ENCODE data around the gene CDH11. TPM values are rescaled to one million over a fixed set of nuclear protein-coding genes. Genes with fewer than 3 reads are reported as not detected.

The CDH11 gene
- total RNA-seq, 3 donors from 2014 or later, result 41.8 to 70.0 (median 52.8) TPM

DNA sequence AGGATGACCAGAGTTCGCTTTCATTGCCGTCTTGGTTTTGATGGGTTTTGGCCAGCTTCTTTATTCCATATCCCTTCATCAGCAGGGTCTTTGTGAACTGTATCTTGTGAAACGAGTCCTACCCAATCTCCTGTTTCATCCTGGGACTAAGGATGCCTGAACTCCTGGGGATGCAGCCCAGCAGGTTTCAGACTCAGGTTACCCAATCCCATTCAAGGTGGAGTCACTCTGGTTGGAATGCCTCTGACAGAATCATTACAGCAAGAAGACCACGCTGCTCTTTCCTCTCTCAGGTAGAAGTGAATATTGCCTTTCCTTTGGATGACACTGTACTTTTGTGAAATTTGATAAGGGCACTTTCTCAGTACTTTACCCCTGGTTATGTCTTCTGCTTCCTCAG is 98.1 kb downstream of the CDH11 start:
- Histone ChIP-seq H3K27ac (no peak overlapping the region), H3K27me3 (no peaks in the 10 kb centered on the region), H3K4me3 (no peak overlapping the region), H3K9me3 (no peaks in the 10 kb centered on the region), H3K4me1 (no peaks in the 10 kb centered on the region), H3K36me3 (no peaks in the 10 kb centered on the region)
- no peak for DNase-seq (ENCODE audit: low spot score in 2 of 2)
- intact Hi-C loops (cut with DNase I; ENCODE audit: low total_unique reads), result no loop called here
- TF ChIP-seq, protein P1, sequence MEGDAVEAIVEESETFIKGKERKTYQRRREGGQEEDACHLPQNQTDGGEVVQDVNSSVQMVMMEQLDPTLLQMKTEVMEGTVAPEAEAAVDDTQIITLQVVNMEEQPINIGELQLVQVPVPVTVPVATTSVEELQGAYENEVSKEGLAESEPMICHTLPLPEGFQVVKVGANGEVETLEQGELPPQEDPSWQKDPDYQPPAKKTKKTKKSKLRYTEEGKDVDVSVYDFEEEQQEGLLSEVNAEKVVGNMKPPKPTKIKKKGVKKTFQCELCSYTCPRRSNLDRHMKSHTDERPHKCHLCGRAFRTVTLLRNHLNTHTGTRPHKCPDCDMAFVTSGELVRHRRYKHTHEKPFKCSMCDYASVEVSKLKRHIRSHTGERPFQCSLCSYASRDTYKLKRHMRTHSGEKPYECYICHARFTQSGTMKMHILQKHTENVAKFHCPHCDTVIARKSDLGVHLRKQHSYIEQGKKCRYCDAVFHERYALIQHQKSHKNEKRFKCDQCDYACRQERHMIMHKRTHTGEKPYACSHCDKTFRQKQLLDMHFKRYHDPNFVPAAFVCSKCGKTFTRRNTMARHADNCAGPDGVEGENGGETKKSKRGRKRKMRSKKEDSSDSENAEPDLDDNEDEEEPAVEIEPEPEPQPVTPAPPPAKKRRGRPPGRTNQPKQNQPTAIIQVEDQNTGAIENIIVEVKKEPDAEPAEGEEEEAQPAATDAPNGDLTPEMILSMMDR (IDR thresholded peaks at IDR 0.05), result no peak
- TF ChIP-seq POLR2AphosphoS5 (IDR thresholded peaks at IDR 0.05) (no peak), POLR2A (IDR thresholded peaks at IDR 0.05) (no peak)

DNA sequence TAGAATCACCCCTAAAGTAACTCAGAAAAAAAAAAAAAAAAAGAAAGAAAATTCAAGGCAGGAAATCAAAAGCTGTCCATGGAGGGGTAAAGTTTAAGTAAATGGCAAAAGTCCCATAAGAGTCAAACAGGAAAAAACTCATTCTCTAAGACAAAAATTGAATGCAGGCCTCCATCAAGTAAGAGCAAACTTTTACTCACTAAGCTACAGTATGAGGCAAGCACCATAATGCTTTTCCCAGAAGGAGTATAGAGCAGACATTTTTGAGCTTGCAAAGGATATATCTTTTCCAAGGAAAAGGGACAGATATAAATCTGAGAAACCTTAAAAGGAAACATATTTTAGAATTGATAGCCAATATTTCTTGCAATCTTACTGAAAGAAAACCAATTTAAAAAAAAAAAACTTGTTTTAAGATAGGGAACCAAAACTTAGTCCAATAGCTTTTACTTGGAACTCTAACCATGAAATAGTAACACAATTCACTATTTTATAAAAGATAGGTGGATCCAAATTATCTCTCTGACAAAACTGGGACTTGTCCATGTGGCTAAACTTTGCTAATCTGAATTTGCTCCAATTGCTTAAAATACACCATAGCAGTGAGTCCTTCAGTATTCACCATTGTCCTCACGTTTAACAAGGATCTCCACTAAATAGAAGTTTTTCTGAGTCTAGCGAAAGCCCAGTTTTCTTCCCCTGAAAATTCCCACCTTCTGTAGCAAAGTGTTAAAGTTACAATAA is 99.8 kb downstream of the CDH11 start:
- intact Hi-C loops (cut with DNase I; ENCODE audit: low total_unique reads), result no loop called here
- TF ChIP-seq POLR2A (IDR thresholded peaks at IDR 0.05) (no peak), POLR2AphosphoS5 (IDR thresholded peaks at IDR 0.05) (no peak)
- TF ChIP-seq, protein P1 (IDR thresholded peaks at IDR 0.05), result no peak
- DNase-seq (ENCODE audit: low spot score in 2 of 2), result no peak
- no peaks in the 10 kb centered on the region for H3K4me1 ChIP-seq
- no peak overlapping the region for H3K4me3 ChIP-seq
- H3K9me3 ChIP-seq, result no peaks in the 10 kb centered on the region
- H3K27me3 ChIP-seq, result no peaks in the 10 kb centered on the region
- H3K36me3 ChIP-seq, result no peaks in the 10 kb centered on the region
- H3K27ac ChIP-seq, result no peak overlapping the region

DNA sequence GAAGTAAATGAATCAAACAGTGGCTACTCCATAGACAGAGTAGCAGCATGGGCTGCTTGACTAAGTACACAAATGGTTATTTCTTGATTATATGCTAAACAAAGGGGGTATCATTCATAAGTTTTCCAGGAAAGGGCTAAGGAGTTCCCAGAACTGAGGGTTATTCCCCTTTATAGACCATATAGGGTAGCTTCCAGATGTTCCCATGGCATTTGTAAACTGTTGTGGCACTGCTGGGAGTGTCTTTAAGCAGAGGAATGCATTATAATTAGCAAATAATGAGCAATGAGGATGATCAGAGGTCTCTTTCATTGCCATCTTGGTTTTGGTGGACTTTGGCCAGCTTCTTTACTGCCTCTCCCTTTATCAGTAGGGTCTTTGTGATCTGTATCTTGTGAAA is 105.1 kb downstream of the CDH11 start:
- no peak for DNase-seq (ENCODE audit: low spot score in 2 of 2)
- no peaks in the 10 kb centered on the region for H3K27me3 ChIP-seq
- H3K4me1 ChIP-seq, result no peaks in the 10 kb centered on the region
- no peak overlapping the region for H3K27ac ChIP-seq
- intact Hi-C loops (cut with DNase I; ENCODE audit: low total_unique reads), result no loop called here
- no peaks in the 10 kb centered on the region for H3K36me3 ChIP-seq
- no peak overlapping the region for H3K4me3 ChIP-seq
- TF ChIP-seq, protein P1 (IDR thresholded peaks at IDR 0.05), result no peak
- TF ChIP-seq POLR2A (IDR thresholded peaks at IDR 0.05), result no peak
- no peak for TF ChIP-seq POLR2AphosphoS5 (IDR thresholded peaks at IDR 0.05)
- H3K9me3 ChIP-seq, result no peaks in the 10 kb centered on the region

DNA sequence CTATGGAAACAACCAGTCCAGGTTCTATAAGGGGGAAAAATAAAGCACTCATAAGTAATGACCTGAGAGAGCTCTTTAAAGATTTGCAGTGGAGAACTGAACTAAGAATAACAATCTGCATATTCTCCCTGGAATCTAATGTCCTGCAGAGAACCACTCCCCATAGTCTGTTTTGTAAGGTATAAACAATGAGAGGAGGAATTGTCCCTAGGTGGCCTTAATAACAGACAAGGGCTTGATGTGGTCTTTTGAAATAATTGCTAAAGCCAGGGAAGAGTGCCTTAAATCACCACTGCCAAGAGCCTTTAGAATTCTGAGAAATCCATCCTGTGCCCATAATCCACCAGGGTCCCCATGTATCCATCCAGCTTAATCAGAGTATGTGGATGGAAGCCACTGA is 106.3 kb downstream of the CDH11 start:
- Histone ChIP-seq H3K9me3 (no peaks in the 10 kb centered on the region), H3K27me3 (no peaks in the 10 kb centered on the region), H3K4me3 (no peak overlapping the region), H3K36me3 (no peaks in the 10 kb centered on the region), H3K4me1 (no peaks in the 10 kb centered on the region), H3K27ac (no peak overlapping the region)
- intact Hi-C loops (cut with DNase I; ENCODE audit: low total_unique reads), result no loop called here
- DNase-seq (ENCODE audit: low spot score in 2 of 2), result no peak
- no peak for TF ChIP-seq POLR2AphosphoS5 (IDR thresholded peaks at IDR 0.05)
- TF ChIP-seq, protein P1 (IDR thresholded peaks at IDR 0.05), result no peak
- TF ChIP-seq POLR2A (IDR thresholded peaks at IDR 0.05), result no peak

DNA sequence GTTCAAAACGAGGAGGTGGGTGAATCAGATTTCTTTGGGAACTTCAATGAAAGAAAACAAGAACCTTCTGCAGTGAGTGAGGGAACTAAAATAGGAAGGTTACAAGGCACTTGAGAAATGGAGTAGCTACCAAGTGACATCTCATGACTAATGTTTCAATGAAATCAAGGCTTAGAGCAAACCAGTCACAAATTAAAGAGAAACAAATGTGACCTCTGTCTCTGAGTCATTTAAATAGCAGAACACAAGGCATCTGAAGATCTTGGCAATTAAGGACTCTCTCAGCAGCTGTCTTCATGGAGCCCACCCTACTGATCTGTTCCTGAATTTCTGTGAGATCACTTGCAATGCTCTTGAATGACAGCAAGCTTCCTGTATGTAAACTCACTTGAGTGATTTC is 109.5 kb downstream of the CDH11 start:
- Histone ChIP-seq H3K27me3 (no peaks in the 10 kb centered on the region), H3K4me3 (no peak overlapping the region), H3K36me3 (no peaks in the 10 kb centered on the region), H3K27ac (no peak overlapping the region), H3K4me1 (no peaks in the 10 kb centered on the region), H3K9me3 (no peaks in the 10 kb centered on the region)
- DNase-seq (ENCODE audit: low spot score in 2 of 2), result no peak
- TF ChIP-seq, protein P1 (IDR thresholded peaks at IDR 0.05), result no peak
- TF ChIP-seq POLR2AphosphoS5 (IDR thresholded peaks at IDR 0.05), result no peak
- TF ChIP-seq POLR2A (IDR thresholded peaks at IDR 0.05), result no peak
- intact Hi-C loops (cut with DNase I; ENCODE audit: low total_unique reads), result no loop called here

Data from breast epithelium (tissue), 4 donors.